HG02884 (cell line): ENCODE measurements around the gene CYP27A1.

Source experiments
- ATAC-seq: cut with Tn5 transposase; IDR thresholded peaks from one replicate; pipeline ENCODE4 v1.9.1; 2021; ENCODE audit warnings: mild to moderate bottlenecking, moderate library complexity; ENCODE audit not compliant: unreplicated experiment

The CYP27A1 gene

DNA sequence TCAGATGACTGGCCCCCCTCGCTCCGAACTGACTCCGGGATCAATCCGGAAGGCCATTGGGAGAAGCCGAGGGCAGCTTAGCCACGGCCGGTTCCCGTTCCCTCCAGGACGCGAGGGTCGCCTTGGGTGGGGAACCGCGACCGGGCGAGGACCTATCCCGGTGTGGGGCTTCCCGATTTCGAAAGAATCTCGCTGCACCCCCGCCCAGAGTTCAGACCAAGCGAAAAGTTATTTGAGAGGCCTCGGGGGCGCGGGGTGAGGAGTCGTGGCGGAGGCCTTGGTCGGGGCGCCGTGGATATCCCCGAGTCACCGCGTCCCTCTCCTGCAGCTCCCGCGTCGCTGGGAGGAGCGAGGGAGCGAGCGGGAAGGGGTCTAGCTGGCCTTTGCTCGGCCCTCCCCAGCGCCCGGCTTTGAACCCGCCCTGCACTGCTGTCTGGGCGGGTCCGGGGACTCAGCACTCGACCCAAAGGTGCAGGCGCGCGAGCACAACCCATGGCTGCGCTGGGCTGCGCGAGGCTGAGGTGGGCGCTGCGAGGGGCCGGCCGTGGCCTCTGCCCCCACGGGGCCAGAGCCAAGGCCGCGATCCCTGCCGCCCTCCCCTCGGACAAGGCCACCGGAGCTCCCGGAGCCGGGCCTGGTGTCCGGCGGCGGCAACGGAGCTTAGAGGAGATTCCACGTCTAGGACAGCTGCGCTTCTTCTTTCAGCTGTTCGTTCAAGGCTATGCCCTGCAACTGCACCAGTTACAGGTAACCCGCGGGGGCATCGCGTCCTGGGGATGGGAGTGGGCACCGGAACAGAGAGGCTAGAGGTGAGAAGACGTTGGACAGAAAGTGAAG lies at the start of gene CYP27A1:
CYP27A1 (plus strand) TSS at position 457 of the 837 bp plus-strand sequence; CDS start at position 493, 36 bp downstream.
- ATAC-seq: no peak

DNA sequence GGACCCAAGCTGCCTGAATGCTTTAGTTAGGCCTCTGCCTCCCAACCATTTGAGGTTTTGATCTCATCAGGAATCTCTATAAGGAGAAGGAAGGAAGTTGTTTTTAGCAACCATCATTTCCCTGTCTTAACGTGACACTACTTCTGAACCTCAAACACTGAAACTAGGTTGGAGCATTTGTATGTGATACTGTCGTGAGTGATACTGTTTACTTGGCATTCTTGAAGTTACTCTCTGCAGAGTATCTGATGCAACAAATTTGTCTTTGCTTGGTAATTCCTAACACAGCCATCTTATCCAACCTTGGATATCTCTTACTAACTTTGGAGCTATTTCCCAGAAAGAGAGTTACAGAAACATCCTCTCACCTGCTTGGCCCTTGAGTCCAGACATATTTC lies 49.2 kb upstream of the CYP27A1 start:
- no peak for ATAC-seq

DNA sequence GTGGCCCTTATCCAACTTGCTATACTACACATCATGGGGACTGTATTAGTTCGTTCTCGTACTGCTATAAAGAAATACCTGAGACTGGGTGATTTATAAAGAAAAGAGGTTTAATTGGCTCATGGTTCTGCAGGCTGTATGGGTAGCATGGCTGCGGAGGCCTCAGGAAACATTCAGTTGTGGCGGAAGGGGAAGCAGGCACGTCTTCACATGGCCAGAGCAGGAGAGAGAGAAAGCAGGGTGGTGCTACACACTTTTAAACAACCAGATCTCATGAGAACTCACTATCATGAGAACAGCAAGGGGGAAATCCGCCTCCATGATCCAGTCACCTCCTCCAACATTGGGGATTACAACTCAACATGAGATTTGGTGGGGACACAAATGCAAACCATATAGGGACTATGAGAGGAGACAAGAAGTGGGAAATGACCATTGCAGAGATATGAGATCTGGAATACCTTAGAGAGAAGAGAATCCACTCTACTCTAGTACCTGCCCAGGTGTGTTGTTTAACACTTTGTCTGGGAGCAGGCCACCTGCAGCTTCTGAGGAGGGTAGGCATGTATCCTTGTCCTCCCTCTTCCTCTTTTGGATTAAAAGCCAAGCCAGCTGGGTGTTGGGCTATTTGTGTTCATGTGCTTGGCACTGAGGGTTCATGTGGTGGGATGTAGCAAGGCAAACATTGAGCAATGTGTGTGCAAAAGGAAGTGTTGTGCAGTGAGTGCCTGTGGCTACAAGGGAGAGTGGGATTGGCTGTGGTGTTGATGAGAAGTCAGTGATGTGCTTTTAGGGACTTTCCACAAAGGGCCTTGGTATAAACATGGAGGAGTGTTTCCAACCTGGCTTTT lies 48.6 kb upstream of the CYP27A1 start:
- no peak for ATAC-seq

DNA sequence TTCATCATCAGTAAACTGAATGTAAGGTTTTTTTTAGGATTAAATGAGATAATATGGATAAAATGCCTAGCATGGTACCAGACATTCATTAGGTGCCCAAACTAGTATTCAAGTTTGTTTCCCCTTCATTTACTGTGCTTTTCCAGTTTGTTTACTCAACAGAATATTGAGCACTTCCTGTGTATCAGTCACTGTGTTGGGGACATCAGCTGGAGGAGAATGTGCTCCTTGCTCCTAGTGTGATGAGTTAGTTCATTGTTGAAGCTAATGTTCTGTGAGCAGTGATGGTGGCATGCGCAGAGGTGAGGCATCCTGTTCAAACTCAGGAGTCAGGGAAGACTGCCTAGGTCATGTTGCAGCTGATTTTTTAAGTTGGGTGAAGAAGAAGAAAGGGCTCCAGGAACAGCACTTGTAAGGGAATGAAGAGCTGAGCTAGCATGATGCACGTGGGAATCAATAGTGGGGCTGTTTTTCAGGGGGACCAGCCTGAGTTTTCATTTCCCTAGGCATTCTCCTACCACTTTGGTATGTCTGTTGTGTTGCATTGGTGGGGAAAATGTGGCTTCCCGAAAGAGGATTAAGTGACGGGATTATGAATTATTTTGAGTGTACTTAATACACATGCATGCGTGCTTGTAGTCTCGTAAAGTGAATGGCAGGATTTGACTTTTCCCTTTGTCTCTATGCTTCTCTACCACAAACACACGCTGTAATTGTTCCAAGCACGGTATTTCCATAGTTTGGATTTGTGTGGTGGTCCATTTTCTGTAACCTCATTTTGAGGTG lies 47.6 kb upstream of the CYP27A1 start:
- no peak for ATAC-seq

DNA sequence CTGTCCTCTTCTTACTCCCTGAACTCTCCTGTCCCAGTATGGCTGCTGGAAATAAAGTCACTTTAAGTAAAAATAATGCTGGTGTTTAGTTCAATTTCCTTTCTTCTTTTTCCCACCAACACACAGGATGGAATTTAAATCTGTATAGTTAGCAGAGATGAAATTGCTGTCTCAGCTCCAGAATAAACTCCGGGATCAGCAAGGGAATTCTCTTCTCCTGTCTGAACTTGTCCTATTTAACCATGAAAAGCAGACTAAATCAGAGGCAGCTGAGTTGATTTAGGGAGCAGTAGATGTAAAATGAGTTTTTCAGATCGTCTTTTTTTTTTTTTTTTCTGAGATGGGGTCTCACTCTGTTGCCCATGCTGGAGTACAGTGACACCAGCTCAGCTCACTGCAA lies 45.4 kb upstream of the CYP27A1 start:
- ATAC-seq: no peak

DNA sequence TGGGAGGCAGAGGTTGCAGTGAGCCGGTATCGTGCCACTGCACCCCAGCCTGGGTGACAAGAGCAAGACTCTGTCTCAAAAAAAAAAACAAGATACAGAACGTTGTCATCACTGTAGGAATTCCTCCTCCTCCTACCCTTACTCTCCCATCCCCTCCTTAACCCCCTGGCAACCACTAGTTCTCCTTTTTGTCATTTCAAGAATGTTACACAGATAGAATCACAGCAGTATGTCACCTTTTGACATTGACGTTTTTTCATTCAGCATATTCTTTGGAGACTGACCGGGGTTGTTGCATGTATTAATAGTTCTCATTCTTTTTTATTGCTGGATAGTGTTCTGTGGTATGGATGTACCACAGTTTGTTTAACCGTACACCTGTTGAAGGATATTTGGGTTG lies 38.9 kb upstream of the CYP27A1 start:
- ATAC-seq: peak; percentile 67

DNA sequence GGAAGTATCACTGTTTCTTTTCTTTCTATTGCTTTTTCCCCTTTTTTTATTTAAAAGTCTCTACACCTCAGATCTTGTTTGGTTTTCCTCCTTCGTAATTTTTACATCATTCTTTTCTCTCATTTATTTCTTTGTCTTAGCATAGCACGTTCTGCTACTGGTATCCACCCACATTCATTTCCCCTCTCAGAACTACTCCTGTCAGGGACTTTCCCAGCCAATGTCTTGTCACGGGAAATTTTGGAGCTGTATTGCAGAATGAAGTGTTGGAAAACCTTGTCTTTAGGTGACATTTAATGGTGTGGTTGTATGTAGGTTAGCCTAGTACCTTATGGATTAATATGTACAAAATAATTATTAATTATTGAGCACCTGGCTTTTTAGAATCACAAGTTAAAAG lies 37.3 kb upstream of the CYP27A1 start:
- peak; percentile 50 for ATAC-seq

DNA sequence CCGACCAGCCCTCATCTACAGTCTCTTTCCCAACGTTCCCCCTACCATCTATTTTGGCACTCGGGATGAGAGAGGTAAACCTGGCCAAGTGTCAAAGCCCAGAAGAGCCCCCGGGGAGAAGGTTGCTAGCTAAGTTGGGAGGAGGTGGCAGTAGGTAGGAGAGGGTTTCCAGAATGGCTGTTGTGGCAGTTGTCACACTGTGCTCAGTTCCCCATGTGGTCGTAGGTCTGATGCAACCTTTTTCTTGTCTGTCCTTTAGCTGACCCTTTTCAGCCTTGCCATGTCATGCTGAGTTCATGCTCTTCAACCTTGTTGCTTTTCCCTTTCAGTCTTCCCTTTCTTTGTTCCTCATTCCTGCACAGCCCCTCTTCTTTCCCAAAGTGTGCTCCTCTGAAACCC lies 36.8 kb upstream of the CYP27A1 start:
- no peak for ATAC-seq

DNA sequence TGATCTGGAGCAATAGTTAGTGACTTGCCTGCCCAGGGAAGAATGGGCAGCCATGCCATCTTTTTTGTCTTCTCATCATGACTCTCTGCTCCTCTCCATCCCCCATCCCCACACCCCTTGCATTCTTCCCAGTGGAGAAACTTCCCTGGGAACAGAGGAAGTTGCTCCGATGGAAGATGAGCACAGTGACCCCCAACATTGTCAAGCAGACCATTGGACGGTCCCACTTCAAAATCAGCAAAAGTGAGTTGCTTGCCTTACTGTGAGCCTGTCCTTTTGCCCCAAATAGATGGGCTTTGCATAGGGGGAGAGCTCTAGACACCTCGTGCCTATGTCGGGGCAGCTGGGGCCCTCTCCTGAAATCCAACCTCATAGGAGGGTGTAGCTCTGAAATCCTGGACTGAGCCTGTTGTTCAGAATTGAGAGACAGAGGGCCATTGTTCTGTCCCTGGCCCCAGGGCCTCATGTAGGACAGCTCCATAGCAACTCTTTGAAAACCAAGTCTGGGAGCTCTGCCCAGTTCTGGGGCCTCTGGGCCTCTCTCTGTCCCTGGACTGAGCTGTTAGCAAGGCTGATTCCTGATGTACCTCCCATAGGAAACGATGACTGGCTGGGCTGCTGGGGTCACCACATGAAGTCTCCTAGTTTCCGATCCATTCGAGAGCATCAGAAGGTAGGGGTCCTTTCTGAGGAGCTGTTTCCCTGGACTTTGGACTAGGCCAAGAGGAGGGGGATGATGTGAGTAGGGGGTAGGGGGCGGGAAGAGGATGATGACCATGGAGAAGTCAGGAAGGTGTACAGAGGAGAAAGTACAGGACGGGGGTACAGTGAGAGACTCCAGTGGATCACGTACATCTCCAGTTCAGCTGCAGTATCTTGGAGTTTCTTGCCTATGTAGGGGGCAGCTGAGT lies 36.1 kb upstream of the CYP27A1 start:
- no peak for ATAC-seq

DNA sequence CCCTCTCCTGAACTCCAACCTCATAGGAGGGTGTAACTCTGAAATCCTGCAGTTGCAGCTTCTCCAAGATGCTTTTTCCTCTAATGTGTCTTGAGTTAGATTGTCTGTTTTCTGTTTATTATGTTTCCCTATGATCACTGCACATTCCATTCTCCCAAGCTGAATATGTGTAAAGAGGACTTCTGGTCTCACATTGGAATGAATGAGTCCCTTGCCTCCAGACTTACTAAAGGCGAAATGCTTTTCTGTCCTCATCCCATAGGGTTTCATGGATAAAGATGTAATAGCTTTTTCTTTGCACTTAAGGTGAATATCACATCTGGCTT lies 35.5 kb upstream of the CYP27A1 start:
- no peak for ATAC-seq

DNA sequence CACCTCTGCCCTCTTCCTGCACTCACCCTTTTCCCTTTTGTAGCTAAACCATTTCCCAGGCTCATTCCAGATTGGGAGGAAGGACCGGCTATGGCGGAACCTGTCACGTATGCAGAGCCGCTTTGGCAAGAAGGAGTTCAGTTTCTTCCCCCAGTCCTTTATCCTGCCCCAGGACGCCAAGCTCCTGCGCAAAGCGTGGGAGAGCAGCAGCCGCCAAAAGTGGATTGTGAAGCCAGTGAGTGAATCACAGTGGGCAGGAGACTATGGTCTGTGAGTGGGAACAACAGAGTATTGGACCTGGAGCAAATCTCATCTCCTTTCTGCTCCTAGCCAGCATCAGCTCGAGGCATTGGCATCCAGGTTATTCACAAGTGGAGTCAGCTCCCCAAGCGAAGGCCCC lies 35.0 kb upstream of the CYP27A1 start:
- ATAC-seq: no peak

DNA sequence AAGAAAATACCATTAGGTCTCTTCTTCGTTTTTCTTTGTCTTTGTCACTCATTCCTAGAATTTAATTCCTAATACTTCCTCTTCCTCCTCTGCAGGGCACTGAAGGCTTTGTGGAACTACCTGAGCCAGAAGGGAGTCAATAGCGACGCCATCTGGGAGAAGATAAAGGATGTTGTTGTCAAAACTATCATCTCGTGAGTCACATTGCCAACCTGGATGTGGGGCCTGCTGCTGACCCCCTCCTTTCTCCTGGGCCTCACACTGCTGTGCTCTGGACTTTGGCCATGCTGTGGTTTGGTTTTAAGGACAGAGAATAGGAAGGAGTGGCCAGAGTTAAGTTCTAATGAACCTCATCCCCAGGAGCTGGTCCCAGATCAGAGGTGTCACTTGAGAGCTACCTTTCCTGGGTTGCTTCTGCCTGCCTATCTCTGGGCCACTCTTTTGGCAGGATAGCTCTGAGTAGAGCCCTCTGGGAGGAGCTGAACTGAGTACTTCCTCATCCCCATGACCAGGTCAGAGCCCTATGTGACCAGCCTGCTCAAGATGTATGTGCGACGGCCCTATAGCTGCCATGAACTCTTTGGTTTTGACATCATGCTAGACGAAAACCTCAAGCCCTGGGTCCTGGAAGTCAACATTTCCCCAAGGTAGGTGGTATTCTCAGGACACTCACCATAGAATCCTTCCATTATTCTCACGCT lies 33.1 kb upstream of the CYP27A1 start:
- no peak for ATAC-seq

DNA sequence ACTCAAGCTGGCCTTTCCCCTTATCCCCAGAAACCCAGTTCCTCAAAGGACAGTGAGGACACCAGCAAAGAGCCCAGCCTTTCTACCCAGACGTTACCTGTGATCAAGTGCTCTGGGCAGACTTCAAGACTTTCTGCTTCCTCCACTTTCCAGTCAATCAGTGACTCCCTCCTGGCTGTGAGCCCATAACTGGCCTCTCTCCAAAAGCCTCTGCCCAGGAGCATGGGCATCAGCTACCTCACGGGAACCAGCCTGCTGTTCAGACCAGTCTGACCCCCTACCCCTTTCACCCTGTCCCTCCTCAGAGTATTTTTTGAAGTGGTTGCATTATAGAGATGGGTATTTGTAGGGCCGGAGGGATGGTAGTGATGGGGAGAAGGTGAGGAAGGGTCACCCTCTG lies 27.7 kb upstream of the CYP27A1 start:
- no peak for ATAC-seq

DNA sequence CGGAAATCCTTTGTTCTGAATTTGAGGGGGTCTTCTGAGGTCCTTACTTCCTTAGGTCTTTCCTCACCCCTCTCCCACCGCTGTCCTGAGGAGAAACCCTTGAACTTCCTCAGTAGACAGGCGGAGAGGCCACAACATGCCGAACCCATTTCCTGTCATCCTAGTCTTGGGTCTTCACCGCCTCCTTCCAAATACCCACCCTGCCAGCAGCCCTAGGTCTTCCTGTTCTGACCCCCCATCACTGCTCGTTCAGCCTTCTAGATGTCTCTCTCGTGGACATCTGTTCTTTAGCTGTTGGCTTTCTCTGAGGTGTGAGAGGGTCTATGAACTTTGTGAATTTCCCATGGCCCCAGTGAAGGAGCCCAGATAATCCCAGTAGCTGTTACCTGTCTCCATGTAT lies 27.2 kb upstream of the CYP27A1 start:
- ATAC-seq: no peak

DNA sequence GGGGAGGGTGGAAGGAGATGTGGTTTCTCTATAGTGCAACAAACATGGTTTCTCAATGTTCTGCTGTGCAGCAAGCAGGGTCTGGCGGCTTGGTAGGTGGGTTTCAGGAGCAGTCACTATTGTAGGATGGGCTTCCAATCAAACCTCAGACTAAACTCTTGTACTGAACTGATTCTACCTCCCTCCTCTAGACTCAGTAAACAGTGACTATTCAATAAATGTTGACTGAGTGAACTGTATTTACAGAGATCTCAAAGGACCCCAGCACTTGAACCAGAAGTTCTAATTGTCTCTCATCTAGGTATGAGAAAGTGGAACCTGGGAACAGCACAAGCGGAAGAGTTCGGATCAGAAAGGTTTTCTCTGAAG lies 26.8 kb upstream of the CYP27A1 start:
- no peak for ATAC-seq

DNA sequence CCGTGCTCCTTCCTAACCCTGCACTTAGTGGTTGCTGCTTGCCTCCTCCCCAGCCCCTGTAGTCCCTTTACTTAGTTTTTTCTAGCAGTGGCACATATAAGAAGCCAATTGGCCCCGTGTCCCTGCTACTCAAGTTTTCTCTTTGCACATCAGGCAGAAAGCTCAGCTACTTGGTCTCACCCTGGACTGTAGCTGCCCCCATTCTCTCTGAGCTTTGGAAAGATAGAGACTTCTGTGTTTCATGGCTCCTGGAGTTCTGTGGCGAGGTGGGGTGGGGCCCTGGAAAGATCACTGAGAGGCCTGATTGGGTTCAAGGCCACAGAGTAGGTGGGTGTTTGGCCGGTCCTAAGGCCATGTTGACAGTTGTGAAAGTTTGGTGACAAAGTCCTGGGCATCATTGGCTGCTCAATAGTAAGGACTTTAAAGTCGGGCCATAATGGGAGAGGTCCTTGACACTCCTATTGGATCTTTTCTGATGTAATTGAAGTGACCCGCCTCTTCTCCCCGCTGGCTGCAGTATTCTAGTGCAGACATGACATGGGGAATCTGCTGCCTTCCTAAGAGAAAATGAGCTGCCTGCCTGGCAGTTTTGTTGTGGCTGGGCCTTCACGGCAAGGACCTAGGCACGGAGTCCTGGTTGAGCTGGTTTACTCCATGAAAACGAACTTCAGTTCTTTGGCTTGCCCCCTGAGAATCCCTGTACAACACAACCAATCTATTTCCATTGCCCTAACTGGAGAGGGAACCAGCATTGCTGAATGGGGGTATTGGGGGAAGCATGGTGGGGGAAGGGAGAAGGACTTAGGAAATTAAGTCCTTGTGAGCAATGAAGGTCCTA lies 26.2 kb upstream of the CYP27A1 start:
- no peak for ATAC-seq

DNA sequence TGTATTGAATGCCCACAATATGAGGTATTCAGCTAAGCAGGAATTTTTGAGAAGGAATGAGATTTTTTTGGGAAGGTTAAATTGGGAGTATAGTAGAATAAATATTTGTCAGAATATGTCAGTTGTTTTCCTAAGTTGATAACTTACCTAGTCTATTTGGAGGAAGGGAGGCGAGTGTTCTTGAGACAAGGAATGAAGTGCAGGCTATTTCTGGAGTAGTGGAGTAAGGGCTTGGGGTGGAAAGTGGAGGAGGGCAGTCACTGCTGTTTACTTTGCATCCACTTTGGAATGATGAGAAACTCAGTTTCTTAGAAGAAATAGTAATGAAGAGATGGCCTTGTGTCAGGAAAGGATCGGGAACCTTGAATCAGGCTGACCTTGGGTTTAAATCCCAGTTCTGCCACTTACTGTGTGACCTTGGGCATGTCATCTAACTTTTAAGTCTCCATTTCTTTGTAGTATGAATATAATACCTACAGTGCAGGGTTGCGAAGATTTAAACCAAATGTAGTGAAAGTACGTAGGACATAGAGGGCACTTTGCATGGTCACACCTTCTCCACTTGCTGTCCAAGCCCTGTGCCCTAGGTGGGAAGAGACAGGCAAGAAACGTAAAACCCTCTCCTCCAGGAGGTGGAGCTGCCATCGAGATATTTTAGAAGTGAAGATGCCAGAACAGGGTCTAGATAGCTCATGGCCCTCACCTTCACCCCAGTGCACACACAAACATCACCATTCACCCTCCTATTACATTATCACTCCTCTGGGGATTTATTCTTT lies 25.2 kb upstream of the CYP27A1 start:
- ATAC-seq: no peak

DNA sequence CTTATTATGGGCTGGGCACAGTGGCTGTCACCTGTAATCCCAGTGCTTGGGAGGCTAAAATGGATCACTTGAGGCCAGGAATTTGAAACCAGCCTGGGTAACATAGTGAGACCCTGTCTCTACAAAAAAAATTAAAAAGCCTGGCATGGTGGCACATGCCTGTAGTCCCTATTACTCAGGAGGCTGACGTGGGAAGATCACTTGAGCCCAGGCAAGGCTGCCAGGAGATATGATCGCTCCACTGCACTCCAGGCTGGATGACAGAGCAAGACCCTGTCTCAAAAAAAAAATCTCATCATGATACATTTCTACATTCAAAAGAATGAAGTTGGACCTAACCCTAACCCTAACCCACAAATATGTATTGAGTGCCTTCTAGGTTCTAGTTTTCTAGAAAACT lies 20.2 kb upstream of the CYP27A1 start:
- ATAC-seq: no peak
